AML-193 (cell line): ENCODE results near the gene ABCC3.
"Not testable (repeated sequence)": the region's sequence is repeated elsewhere in the genome, so short reads cannot be mapped to it uniquely, and the experiment has no call there.

Experiments
- DNase-seq, 2 experiments: peaks; one replicate each; lab custom pipeline; 2025; lab: John Stamatoyannopoulos, UW

The ABCC3 gene

DNA sequence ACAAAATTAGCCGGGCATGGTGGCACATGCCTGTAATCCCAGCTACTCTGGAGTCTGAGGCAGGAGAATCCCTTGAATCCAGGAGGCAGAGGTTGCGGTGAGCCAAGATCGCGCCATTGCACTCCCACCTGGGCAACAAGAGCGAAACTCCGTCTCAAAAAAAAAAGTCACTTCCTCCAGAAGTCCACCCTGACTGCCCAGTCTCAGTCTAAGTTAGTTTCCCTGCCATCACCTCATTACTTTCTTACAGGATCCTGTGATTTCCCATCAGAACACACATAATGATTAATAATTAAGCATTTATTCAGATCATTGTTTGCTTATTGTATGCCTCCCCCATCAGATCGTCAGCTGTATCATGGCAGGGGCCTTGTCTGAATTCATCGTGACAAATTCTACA lies 31.6 kb downstream of the ABCC3 start:
- DNase-seq = no peak

DNA sequence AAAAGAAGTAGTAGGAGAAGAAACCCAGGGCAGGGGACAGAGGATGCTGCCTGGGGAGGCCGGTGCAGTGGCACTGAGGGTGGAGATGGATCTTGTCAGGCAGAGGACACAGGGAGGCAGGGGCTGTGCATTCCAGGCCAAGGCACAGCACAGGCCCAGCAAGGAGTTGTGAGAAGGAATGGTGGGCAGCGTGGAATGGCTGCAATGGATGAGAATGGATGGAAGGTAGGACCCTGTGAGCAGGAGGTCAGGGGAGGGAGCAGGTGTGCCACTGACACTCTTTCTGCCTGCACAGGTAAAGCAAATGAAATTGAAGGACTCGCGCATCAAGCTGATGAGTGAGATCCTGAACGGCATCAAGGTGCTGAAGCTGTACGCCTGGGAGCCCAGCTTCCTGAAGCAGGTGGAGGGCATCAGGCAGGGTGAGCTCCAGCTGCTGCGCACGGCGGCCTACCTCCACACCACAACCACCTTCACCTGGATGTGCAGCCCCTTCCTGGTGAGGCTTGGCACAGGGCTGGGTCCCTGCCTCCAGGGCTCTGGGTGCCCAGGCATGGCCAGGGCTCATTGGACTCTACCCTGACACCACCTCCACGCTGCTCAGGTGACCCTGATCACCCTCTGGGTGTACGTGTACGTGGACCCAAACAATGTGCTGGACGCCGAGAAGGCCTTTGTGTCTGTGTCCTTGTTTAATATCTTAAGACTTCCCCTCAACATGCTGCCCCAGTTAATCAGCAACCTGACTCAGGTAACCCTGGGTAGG lies 32.8 kb downstream of the ABCC3 start:
- no peak for DNase-seq

DNA sequence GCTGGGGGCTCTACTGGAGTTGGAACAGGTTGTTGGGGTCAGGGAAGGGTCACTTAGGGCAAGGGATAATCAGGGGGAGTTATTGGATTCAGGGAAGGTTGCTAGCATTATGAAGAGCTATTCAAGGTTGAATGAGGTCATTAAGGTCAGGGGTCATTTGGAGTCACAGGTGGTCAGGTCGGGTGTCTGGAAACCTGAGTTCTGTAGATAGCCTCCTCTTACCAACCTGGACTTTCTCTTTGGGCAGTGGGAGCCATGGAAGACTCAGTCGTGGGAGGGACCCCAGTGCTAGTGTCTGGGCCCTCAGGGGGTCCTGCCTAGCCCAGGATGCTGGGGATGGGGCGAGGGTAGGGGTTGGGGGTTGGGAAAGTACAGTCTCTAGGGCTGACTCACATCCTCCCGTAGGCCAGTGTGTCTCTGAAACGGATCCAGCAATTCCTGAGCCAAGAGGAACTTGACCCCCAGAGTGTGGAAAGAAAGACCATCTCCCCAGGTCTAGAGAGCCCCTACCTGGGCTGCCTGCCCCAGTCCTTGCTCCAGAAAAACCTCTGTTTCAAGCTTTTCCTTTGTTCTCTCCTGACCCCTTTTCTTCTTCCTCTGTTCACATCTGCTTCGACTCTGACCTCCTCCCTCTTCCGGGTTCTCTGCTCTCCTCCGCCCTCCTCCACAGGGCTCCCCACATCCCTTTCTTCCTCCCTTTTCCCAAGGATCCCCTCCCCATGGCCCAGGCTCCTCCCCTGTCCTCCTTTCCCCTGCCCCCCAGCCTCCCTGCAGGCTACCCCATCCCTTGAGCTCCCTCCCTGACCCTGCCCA lies 33.5 kb downstream of the ABCC3 start:
- DNase-seq = no peak

DNA sequence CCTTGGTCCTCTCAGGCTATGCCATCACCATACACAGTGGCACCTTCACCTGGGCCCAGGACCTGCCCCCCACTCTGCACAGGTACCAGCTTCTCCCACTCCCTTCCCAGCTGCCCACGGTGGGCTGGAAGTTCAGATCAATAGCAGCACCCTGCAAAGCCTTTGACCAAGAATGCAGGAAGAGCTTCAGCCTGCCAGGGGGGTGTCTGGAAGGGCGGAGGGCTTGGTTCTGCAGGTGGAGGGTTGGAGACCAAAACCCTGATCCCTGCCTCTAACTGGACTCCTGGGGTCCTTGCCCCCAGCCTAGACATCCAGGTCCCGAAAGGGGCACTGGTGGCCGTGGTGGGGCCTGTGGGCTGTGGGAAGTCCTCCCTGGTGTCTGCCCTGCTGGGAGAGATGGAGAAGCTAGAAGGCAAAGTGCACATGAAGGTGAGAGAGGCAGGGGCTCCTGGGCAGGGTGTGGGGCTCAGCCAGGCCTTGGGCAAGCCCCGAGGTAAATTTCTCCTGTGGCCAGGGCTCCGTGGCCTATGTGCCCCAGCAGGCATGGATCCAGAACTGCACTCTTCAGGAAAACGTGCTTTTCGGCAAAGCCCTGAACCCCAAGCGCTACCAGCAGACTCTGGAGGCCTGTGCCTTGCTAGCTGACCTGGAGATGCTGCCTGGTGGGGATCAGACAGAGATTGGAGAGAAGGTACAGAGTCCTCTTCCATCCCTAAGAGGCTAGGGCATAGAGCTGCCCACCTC lies 34.3 kb downstream of the ABCC3 start:
- DNase-seq = no peak

DNA sequence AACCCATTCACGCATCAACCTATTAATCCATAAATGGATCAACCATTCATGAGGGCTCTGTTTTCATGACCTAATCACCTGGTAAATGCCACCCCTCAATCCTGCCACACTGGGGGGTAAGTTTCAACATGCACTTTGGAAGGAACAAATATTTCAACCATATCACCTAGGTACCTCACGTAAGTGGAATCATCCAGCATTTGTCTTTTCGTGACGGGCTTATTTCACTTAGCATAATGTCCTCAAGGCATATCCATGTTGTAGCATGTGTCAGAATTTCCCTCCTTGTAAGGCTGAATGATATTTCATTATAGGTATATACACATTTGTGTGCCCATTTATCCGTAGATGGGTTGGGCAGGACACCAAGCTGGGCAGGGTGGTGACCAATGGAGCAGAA lies 37.4 kb downstream of the ABCC3 start:
- DNase-seq = no peak

DNA sequence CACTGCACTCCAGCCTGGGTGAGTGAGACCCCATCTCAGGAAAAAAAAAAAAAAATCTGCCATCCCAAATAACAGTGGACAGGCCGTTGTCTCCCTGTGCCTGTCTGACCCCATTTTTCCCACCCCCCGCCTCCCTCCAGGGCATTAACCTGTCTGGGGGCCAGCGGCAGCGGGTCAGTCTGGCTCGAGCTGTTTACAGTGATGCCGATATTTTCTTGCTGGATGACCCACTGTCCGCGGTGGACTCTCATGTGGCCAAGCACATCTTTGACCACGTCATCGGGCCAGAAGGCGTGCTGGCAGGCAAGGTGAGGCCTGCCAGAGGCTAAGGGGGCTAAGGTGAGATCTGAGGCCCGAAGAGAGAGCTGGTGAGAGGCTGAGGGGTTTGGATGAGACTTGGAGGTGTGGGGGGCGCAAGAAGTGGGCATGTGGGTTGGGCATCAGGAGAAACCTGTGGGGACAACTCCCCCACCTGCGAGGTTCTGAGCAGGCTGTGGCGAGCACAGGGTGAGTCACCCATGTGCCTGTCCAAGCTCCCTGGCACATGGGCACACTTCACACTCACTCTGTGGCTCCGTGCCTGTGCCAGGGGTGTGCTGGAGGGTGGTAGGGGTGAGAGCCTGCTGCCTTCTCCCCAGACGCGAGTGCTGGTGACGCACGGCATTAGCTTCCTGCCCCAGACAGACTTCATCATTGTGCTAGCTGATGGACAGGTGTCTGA lies 38.3 kb downstream of the ABCC3 start:
- DNase-seq = no peak

DNA sequence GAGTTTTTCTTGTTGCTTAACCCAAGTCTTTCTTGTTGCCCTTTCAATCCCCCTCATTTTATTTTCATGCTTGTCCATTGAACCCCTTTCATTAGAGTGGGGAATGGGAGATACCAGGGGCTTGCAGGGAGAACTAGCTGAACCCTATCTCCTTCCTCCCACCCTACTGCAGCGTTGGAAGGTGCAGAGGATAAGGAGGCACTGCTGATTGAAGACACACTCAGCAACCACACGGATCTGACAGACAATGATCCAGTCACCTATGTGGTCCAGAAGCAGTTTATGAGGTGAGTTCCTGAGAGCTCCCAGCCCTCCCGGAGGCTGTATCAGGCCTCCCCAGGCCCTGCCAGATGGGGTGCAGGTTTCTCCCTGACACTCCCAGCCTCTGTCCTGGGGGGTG lies 40.5 kb downstream of the ABCC3 start:
- DNase-seq = no peak

DNA sequence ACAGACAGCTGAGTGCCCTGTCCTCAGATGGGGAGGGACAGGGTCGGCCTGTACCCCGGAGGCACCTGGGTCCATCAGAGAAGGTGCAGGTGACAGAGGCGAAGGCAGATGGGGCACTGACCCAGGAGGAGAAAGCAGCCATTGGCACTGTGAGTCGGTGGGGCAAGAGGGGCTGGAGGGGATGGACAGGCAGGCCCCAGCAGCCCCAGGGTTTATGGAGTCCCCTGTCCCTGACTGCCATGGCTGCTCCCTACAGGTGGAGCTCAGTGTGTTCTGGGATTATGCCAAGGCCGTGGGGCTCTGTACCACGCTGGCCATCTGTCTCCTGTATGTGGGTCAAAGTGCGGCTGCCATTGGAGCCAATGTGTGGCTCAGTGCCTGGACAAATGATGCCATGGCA lies 40.9 kb downstream of the ABCC3 start:
- DNase-seq = no peak

DNA sequence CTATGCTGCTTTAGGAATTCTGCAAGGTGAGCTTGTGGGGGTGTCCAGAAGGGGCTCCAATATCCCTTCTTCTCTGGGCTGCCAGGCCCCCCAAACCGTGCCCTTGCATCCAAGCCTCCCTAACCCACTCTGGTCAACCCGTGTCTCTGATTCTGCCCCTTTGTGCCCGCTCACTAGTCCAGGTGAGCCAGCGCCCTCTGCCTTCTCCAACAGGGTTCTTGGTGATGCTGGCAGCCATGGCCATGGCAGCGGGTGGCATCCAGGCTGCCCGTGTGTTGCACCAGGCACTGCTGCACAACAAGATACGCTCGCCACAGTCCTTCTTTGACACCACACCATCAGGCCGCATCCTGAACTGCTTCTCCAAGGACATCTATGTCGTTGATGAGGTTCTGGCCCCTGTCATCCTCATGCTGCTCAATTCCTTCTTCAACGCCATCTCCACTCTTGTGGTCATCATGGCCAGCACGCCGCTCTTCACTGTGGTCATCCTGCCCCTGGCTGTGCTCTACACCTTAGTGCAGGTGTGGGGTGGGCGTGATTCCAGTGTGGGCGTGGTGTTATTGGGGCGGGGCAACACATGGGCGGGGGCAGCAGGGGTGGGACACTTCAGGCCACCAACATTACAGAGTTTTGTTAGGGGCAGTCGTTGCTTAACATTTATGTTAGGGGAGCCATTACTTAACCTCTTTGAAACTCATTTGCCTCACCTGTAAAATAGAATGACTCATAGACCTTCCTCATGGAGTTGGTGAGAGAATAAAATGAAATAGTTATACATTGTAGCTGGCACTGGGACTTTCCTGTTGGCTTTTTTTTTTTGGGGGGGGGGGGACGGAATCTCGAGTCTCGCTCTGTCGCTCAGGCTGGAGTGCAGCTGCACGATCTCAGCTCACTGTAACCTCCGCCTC lies 41.6 kb downstream of the ABCC3 start:
- no peak for DNase-seq

DNA sequence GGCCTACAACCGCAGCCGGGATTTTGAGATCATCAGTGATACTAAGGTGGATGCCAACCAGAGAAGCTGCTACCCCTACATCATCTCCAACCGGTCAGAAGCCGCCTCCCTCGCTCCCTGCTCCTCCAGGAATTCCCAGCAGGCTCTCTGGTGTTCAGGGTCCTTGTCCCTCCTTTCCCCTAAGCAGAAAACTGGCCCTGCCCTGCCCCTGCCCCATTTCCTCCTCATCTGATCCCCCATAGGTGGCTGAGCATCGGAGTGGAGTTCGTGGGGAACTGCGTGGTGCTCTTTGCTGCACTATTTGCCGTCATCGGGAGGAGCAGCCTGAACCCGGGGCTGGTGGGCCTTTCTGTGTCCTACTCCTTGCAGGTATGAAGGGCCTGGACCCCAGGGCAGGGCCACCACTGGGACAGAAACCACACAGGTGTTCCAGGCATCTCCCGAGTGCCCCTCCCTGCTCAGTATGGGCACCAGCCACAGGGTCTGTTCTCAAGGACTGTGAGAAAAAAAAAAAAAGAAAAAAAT lies 43.2 kb downstream of the ABCC3 start:
- DNase-seq = no peak

DNA sequence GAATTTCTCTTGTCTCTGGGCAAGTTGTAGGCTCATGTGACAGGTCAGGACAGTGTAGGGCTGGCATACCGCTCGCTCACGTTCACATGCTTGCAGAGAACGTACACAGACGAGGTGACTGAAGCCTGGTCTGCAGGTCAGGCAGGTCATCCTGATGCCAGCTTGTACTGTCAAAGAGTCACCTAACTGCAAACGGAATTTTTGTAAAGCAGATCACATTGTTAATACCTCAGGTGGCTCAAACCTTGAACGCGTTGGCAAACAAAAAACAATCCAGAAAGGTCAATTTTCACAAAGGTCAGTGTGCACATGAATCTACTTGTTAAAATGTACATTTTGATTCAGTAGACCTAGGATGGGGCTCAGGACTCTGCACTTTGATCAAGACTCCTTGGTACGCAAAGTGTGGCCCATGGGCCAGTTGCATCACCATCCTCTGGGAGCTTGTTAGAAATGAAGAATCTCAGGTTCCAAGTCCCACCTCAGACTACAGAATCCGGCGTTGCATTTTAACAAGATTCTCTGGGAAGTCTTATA lies 44.4 kb downstream of the ABCC3 start:
- DNase-seq = no peak

DNA sequence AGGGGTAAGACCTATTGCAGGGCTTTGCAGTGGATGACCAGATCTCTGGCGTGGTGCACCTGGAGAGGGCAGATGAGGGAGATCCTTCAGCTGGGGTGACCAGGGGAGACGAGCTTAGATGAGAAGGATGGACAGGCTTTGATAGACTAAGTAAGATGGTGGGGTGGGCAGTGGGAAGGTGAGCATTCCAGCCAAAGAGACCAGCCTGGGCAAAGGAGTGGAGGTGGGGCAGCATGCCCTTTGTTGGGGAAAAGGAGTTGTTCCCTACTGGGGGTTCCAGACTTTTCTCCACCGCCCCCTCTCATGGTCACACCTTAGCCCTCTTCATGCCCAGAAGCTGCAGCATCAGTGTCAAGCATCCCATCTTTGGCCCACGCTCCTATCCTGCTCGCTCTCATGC lies 45.4 kb downstream of the ABCC3 start:
- no peak for DNase-seq

DNA sequence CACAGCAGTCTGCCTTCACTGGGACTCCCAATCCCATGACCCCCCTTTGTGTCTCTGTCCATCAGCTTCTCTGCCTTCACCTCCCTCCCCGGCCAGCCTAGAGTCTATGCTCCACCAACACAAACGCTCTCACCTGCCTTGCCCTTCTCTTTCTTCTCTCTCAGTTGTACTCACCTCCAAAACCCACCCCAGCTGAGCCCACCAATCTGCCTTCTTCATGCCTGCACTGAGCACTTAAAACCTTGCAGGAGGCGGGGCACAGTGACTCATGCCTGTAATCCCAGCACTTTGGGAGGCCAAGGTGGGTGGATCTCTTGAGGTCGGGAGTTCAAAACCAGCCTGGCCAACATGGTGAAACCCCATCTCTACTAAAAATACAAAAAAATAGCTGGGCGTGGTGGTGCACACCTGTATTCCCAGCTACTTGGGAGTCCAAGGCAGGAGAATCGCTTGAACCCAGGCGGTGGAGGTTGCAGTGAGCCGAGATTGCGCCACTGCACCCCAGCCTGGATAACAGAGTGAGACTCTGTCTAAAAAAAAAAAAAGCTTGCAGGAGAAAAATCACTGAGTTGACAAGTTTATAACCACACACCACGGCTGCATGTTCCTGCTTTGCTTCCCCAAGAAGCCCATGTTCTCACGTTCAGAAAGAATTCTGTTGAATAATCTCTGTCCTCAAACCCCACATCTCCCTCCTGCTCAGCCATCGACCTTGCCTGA lies 46.0 kb downstream of the ABCC3 start:
- DNase-seq = not testable (repeated sequence)

DNA sequence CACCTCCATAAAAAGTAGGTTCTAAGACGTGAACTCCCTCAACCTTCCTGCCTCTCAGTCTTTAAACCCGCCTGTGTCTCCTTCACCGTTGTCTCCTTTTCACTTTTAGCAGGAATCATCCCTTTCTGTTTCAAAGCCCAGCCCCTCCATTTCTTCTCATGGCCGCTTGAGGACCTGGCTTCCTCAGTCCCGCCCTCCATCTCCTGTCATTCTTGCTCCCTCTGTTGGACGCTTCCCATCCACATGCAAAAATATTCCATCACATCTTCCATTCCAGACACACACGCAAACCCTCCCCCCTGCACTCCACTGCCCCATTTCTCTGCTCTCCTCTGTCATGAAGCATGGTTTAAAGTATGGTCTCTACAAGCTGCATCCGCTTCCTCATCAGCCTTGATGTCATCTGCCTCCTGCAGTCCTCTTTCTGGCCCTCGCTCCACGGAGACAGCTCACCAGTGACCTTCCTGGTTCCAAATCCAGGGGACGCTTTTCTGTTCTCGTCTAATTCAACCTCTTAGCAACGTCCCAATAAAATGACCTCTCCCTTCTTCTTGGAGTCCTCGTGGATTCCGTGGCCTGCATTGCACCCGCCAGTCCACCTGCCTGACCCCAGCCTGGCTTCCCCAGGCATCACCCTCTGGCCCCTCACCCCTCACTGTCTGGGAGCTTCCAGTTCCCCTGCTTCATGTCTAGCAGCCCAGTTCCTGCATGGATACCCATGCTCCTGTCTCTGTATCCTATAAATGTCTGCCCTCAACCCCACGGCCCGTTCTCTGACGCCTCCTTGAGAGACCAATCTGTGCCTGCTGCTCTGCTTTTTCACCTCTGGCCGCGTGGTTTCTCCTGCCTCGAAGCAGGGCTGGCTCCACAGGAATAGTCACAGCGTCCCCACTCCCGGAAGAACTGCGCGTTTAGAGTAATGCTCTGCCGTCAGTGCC lies 46.9 kb downstream of the ABCC3 start:
- peak; percentile 71 for DNase-seq

DNA sequence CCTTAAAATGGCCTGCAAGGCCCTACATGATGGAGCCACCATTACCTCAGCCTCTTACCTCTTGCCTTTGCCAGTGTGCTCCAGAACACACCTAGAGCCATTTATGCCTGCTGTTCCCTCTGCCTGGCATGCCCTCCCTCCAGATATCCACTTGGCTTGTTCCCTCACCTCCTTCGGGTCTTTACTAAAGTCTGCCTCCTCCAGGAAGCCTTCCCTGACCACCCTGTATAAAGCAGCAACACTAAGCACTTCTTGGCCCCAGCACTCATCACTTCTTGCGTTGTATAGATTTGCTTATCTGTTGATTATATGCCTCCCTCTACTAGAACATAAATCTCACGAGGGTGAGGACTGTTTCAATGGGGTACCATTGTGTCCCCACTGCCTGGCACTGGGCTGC lies 47.8 kb downstream of the ABCC3 start:
- no peak for DNase-seq

DNA sequence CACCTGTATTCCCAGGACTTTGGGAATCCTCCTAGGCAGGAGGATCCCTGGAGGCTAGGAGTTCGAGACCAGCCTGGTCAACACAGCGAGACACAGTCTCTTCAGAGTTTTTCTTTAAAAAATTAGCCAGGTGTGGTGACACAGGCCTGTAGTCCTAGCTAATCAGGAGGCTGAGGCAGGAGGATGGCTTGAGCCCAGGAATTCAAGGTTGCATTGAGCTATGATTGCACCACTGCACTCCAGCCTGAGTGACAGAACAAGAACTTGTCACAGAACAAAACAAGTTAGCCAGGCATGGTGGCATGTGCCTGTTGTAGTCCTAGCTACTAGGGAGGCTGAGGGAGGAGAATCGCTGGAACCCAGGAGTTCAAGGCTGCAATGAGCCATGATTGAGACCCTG lies 48.3 kb downstream of the ABCC3 start:
- no peak for DNase-seq

DNA sequence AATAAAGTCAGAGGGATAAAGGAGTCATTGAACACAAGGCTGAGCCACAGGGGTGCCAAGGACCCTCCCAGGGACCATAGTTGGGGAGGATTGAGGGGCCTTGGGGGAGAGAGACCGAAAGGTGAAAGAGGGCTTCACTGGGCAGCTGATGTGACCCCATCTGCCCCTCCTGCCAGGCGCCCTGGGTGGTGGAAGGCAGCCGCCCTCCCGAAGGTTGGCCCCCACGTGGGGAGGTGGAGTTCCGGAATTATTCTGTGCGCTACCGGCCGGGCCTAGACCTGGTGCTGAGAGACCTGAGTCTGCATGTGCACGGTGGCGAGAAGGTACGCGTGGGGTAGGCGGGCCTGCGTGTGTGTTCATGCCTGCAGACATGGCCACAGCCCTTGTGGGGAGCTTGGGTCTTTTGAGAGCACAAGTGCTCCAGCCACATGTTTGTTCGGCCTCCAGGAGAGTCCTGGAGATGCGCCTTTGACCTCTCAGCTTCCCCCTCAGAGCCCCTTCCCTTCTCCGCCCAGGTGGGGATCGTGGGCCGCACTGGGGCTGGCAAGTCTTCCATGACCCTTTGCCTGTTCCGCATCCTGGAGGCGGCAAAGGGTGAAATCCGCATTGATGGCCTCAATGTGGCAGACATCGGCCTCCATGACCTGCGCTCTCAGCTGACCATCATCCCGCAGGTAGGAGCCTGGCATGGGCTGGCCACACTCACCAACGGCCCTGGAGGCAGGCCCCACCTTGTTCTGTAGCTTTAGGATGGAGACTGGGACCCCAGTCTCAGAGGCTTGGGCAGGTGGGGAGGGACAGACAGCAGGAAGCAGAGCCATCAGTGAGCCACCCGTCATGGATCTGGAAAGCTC lies 49.0 kb downstream of the ABCC3 start:
- DNase-seq = no peak

DNA sequence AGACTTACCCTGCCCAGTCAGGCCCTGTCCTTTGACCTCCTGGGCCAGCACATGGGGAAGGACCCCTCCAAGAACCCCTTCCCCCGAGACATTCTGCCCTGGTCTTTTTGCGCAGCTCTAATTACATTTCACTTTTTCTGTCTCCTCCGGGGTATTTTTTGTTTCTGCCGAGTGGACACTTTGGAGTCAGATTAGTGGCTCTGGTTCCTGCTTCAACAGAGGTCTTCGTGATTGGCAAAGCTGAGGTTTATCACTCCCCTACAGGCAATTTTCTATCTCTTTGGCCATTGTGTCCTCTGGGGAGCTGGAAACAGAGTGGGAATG lies 49.6 kb downstream of the ABCC3 start:
- no peak for DNase-seq
